Brain microvascular endothelial cell (primary cell): ENCODE measurements around the gene ITGA1.

Source experiments
- DNase-seq: peaks from one replicate; pipeline ENCODE4 v3.0.0-alpha.2; 2020
- H3K27ac ChIP-seq: fragments of 250-450 bp; sonication (Bioruptor Pico); 2 replicates; pipeline ENCODE4 v1.5.1; 2020; ENCODE audit warnings: mild to moderate bottlenecking, moderate library complexity
- H3K27me3 ChIP-seq: fragments of 250-450 bp; sonication (Bioruptor Pico); replicated peaks from 2 replicates; pipeline ENCODE4 v1.5.1; 2020; ENCODE audit warnings: mild to moderate bottlenecking
- H3K36me3 ChIP-seq: fragments of 250-450 bp; sonication (Bioruptor Pico); replicated peaks from 2 replicates; pipeline ENCODE4 v1.5.1; 2020; ENCODE audit warnings: mild to moderate bottlenecking
- H3K4me3 ChIP-seq: 2 replicates; pipeline ENCODE4 v1.5.1; 2011; ENCODE audit warnings: low read depth, mild to moderate bottlenecking, control low read depth, low read length, moderate library complexity
- CTCF ChIP-seq: IDR thresholded peaks from 2 replicates; pipeline ENCODE4 v1.5.1; 2011; ENCODE audit warnings: low read depth, mild to moderate bottlenecking, moderate library complexity, low read length, control low read depth, inconsistent platforms; ENCODE audit errors: missing control alignments
- in situ Hi-C: cut with HindIII; loops from 2 replicates; pipeline ENCODE4 v1.10.0; 2017; ENCODE audit warnings: low sequenced_read_pairs, low pct_ligation_motif_present

ITGA1 gene

GRCh38 chr5:52999344-52999949 is 211.7 kb downstream of the ITGA1 start:
- H3K27me3 ChIP-seq, result no peaks in the 10 kb centered on the region
- H3K27ac ChIP-seq, result peak overlapping the region; percentile 2
- peaks cover 7% of the 10 kb centered on the region for H3K36me3 ChIP-seq
- peak; percentile 57 for DNase-seq
- no peak overlapping the region for H3K4me3 ChIP-seq
- TF ChIP-seq CTCF, result no peak
- in situ Hi-C loops, result no loop called here

- in situ Hi-C loops, result no loop called here
- TF ChIP-seq CTCF, result no peak
These were observed 213.8 kb downstream of the ITGA1 start for GRCh38 chr5:53001541-53001940.

GRCh38 chr5:53002491-53002890 is 214.8 kb downstream of the ITGA1 start:
- no peak for TF ChIP-seq CTCF
- Histone ChIP-seq H3K27me3 (no peaks in the 10 kb centered on the region), H3K36me3 (peaks cover 3% of the 10 kb centered on the region), H3K4me3 (no peak overlapping the region), H3K27ac (no peak overlapping the region)
- in situ Hi-C loops, result no loop called here
- DNase-seq, result no peak

More at GRCh38 chr5:53001541-53001940, 213.8 kb downstream of the ITGA1 start:
- H3K27me3 ChIP-seq, result no peaks in the 10 kb centered on the region
- no peak overlapping the region for H3K4me3 ChIP-seq
- DNase-seq, result no peak
- no peak overlapping the region for H3K27ac ChIP-seq
- peaks cover 3% of the 10 kb centered on the region for H3K36me3 ChIP-seq

- no peak overlapping the region for H3K4me3 ChIP-seq
- TF ChIP-seq CTCF, result no peak
- in situ Hi-C loops, result no loop called here
- peaks cover 3% of the 10 kb centered on the region for H3K36me3 ChIP-seq
- H3K27ac ChIP-seq, result no peak overlapping the region
- H3K27me3 ChIP-seq, result no peaks in the 10 kb centered on the region
- DNase-seq, result no peak
These were observed 215.4 kb downstream of the ITGA1 start for GRCh38 chr5:53003144-53003543.

- Histone ChIP-seq H3K36me3 (no peaks in the 10 kb centered on the region), H3K27me3 (no peaks in the 10 kb centered on the region), H3K4me3 (no peak overlapping the region), H3K27ac (peak overlapping the region; percentile 89)
- TF ChIP-seq CTCF, result no peak
- DNase-seq, result no peak
- in situ Hi-C loops, result no loop called here
These were observed 219.5 kb downstream of the ITGA1 start for GRCh38 chr5:53006911-53007890.
